SK-N-SH (cell line): Measurements from ENCODE around the gene APC2. TPM values are rescaled to one million over a fixed set of nuclear protein-coding genes. Genes with fewer than 3 reads are reported as not detected.

Experiments
- CTCF ChIA-PET: fragments of 300-600, 350-600 bp; formaldehyde crosslinking; extraction: SDS; loops from one replicate; lab custom pipeline; 2021; lab: Yijun Ruan, JAX
- POLR2A ChIA-PET: fragments of 350-600 bp; sonication (Branson Sonifier 250); formaldehyde crosslinking; extraction: SDS; loops from one replicate; lab custom pipeline; 2020; ENCODE audit warnings: antibody characterized with exemption, inconsistent platforms; lab: Yijun Ruan, JAX
- DNase-seq: peaks from one replicate; pipeline ENCODE4 v3.0.0; 2012
- H2AFZ ChIP-seq: fragments of 200-600 bp; sonication (generic); 2 replicates; pipeline ENCODE4 v1.8.1; 2016; ENCODE audit warnings: antibody characterized with exemption, mild to moderate bottlenecking, low read depth
- H3F3A ChIP-seq: fragments of 200-600 bp; sonication (generic); replicated peaks from 2 replicates; pipeline ENCODE3; 2016; ENCODE audit warnings: antibody characterized with exemption, mild to moderate bottlenecking; ENCODE audit not compliant: insufficient read depth
- H3K27ac ChIP-seq, 2 experiments: fragments of 200-500 bp in 1 of 2; fragments of 200-600 bp in 1 of 2; sonication (Bioruptor generic) in 1 of 2; sonication (generic), shearing (Covaris generic) in 1 of 2; 2 replicates each; pipeline versions ENCODE4 v1.5.1 to v1.6.1; 2014 to 2016; ENCODE audit warnings: low read depth in 2 of 2, inconsistent platforms in 1 of 2, low read length in 1 of 2, mild to moderate bottlenecking in 1 of 2, mixed read lengths in 1 of 2
- H3K27me3 ChIP-seq: fragments of 200-600 bp; sonication (generic), shearing (Covaris generic); 2 replicates; pipeline ENCODE4 v1.6.1; 2016; ENCODE audit warnings: mixed run types; ENCODE audit not compliant: insufficient read depth
- H3K36me3 ChIP-seq, 2 experiments: fragments of 200-500 bp in 1 of 2; fragments of 200-600 bp in 1 of 2; sonication (Bioruptor generic) in 1 of 2; sonication (generic) in 1 of 2; replicated peaks in 1 of 2; 2 replicates each; pipeline versions ENCODE3 to v1.5.1; 2014 to 2016; ENCODE audit warnings: low read length in 1 of 2, mild to moderate bottlenecking in 1 of 2; ENCODE audit not compliant: insufficient read depth in 2 of 2, control insufficient read depth in 1 of 2
- H3K4me1 ChIP-seq, 2 experiments: fragments of 200-500 bp in 1 of 2; fragments of 200-600 bp in 1 of 2; sonication (Bioruptor generic) in 1 of 2; sonication (generic), shearing (Covaris generic) in 1 of 2; 2 replicates each; pipeline versions ENCODE4 v1.5.1 to v1.6.1; 2014 to 2016; ENCODE audit warnings: low read depth in 1 of 2, low read length in 1 of 2, mixed run types in 1 of 2; ENCODE audit not compliant: insufficient read depth in 2 of 2, control insufficient read depth in 1 of 2
- H3K4me2 ChIP-seq: fragments of 200-600 bp; sonication (generic), shearing (Covaris generic); 2 replicates; pipeline ENCODE4 v1.6.1; 2017; ENCODE audit warnings: mixed run types
- H3K4me3 ChIP-seq, 2 experiments: fragments of 200-500 bp in 1 of 2; fragments of 200-600 bp in 1 of 2; sonication (Bioruptor generic) in 1 of 2; sonication (generic), shearing (Covaris generic) in 1 of 2; 2 replicates each; pipeline versions ENCODE4 v1.5.1 to v1.8.1; 2014 to 2016; ENCODE audit warnings: low read depth in 2 of 2, inconsistent platforms in 1 of 2, low read length in 1 of 2, mild to moderate bottlenecking in 1 of 2, mixed read lengths in 1 of 2, moderate library complexity in 1 of 2
- H3K79me2 ChIP-seq: fragments of 200-600 bp; sonication (generic); 2 replicates; pipeline ENCODE4 v1.8.1; 2017; ENCODE audit warnings: mild to moderate bottlenecking; ENCODE audit not compliant: insufficient read depth
- H3K9ac ChIP-seq: fragments of 200-600 bp; sonication (generic); 2 replicates; pipeline ENCODE4 v1.6.1; 2017; ENCODE audit warnings: mixed run types
- H3K9me2 ChIP-seq: fragments of 200-600 bp; sonication (generic); 2 replicates; pipeline ENCODE4 v1.6.1; 2017; ENCODE audit warnings: mixed run types
- H3K9me3 ChIP-seq: fragments of 200-600 bp; sonication (generic); 2 replicates; pipeline ENCODE4 v1.6.1; 2017; ENCODE audit warnings: mixed run types, mild to moderate bottlenecking, moderate library complexity
- H4K20me1 ChIP-seq: fragments of 200-600 bp; sonication (generic); 2 replicates; pipeline ENCODE4 v1.6.1; 2017; ENCODE audit warnings: mild to moderate bottlenecking, mixed run types; ENCODE audit not compliant: insufficient read depth
- CHD2 ChIP-seq: fragments of 150-350 bp; IDR thresholded peaks from 2 replicates; pipeline ENCODE4 v1.6.1; 2018; ENCODE audit warnings: low read length; ENCODE audit not compliant: partially characterized antibody
- CTCF ChIP-seq: fragments of 200-600 bp; sonication (generic); IDR thresholded peaks from 2 replicates; pipeline ENCODE4 v1.6.1; 2017; ENCODE audit warnings: antibody characterized with exemption, mild to moderate bottlenecking, moderate library complexity
- EP300 ChIP-seq, 2 experiments: IDR thresholded peaks; 2 replicates each; pipeline versions ENCODE4 v1.4.0 to v1.6.1; 2012; ENCODE audit warnings: borderline replicate concordance in 1 of 2, low read depth in 1 of 2, low read length in 1 of 2
- FOXM1 ChIP-seq: IDR thresholded peaks from 2 replicates; pipeline ENCODE4 v1.4.0; 2012; ENCODE audit warnings: low read depth, mild to moderate bottlenecking
- NFIC ChIP-seq: IDR thresholded peaks from 2 replicates; pipeline ENCODE4 v1.4.0; 2012; ENCODE audit warnings: borderline replicate concordance
- NRF1 ChIP-seq: IDR thresholded peaks from 2 replicates; pipeline ENCODE4 v1.6.1; 2012; ENCODE audit warnings: low read depth, mild to moderate bottlenecking, low read length
- RCOR1 ChIP-seq: fragments of 150-350 bp; IDR thresholded peaks from 2 replicates; pipeline ENCODE4 v1.6.1; 2017; ENCODE audit warnings: antibody characterized with exemption, low read length
- REST ChIP-seq: IDR thresholded peaks from 2 replicates; pipeline ENCODE4 v1.6.1; 2012; ENCODE audit warnings: mild to moderate bottlenecking, low read depth, low read length, moderate library complexity
- RFX5 ChIP-seq: IDR thresholded peaks from 2 replicates; pipeline ENCODE4 v1.6.1; 2012; ENCODE audit warnings: mild to moderate bottlenecking, improper control_type of control experiment, low read length
- SMC3 ChIP-seq: IDR thresholded peaks from 2 replicates; pipeline ENCODE4 v1.6.1; 2012; ENCODE audit warnings: low read depth, low read length, improper control_type of control experiment
- TCF12 ChIP-seq: IDR thresholded peaks from 2 replicates; pipeline ENCODE4 v1.4.0; 2012
- TEAD4 ChIP-seq: IDR thresholded peaks from 2 replicates; pipeline ENCODE4 v1.4.0; 2012; ENCODE audit warnings: mild to moderate bottlenecking, borderline replicate concordance; ENCODE audit not compliant: insufficient read depth
- USF1 ChIP-seq: IDR thresholded peaks from 2 replicates; pipeline ENCODE4 v1.4.0; 2012; ENCODE audit warnings: low read depth, borderline replicate concordance
- whole genome bisulfite sequencing: methylation state at CpG from one replicate; pipeline ENCODE4 v1.1.6; 2017; ENCODE audit warnings: low lambda C conversion rate; 5-methylcytosine and 5-hydroxymethylcytosine counted together
- polyA plus RNA-seq, 3 experiments: library from polyadenylated mRNA; depleted of rRNA; stranded (reverse); fragments of >200 nt; gene quantifications; 2 replicates each; pipeline ENCODE4 v1.2.3, GENCODE V29; 2012
- TF ChIP-seq, protein P1 (sequence below): fragments of 150-350 bp; IDR thresholded peaks from 2 replicates; pipeline ENCODE4 v1.6.1; 2016; ENCODE audit warnings: mild to moderate bottlenecking, low read depth, low read length
- TF ChIP-seq, protein P2 (sequence below): IDR thresholded peaks from 2 replicates; pipeline ENCODE4; 2012

Gene APC2
- polyA plus RNA-seq, 1 of the 3 experiments (the other 2 are of a cell fraction), result 1.3 TPM

GRCh38 chr19:1425902-1426301 lies 24.0 kb upstream of the APC2 start:
- Histone ChIP-seq H3K4me1 (no peaks in the 10 kb centered on the region; a peak in 1 of 4 replicates), H3K4me3 (no peak overlapping the region), H3K9ac (no peak overlapping the region), H2AFZ (no peak overlapping the region), H3K9me2 (no peaks in the 10 kb centered on the region), H3K79me2 (peaks cover 30% of the 10 kb centered on the region), H3K4me2 (no peak overlapping the region), H4K20me1 (peaks cover 29% of the 10 kb centered on the region; the same call in 1 of the 2 replicates), H3K9me3 (no peaks in the 10 kb centered on the region), H3K27ac (no peak overlapping the region), H3K36me3 (peaks cover 7 to 88% of the 10 kb centered on the region in 2 experiments), H3K27me3 (no peaks in the 10 kb centered on the region), H3F3A (no peaks in the 10 kb centered on the region)
- TF ChIP-seq FOXM1 (no peak), EP300 (IDR thresholded peaks at IDR 0.05; ENCODE audit: borderline replicate concordance in 1 of 2, low read depth in 1 of 2, low read length in 1 of 2) (no peak), TCF12 (no peak), REST (no peak), NRF1 (no peak), RFX5 (no peak), CHD2 (no peak), SMC3 (no peak), USF1 (no peak), CTCF (no peak), RCOR1 (no peak), TEAD4 (no peak), NFIC (no peak)
- TF ChIP-seq, protein P1, sequence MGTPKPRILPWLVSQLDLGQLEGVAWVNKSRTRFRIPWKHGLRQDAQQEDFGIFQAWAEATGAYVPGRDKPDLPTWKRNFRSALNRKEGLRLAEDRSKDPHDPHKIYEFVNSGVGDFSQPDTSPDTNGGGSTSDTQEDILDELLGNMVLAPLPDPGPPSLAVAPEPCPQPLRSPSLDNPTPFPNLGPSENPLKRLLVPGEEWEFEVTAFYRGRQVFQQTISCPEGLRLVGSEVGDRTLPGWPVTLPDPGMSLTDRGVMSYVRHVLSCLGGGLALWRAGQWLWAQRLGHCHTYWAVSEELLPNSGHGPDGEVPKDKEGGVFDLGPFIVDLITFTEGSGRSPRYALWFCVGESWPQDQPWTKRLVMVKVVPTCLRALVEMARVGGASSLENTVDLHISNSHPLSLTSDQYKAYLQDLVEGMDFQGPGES, result no peak
- TF ChIP-seq, protein P2, sequence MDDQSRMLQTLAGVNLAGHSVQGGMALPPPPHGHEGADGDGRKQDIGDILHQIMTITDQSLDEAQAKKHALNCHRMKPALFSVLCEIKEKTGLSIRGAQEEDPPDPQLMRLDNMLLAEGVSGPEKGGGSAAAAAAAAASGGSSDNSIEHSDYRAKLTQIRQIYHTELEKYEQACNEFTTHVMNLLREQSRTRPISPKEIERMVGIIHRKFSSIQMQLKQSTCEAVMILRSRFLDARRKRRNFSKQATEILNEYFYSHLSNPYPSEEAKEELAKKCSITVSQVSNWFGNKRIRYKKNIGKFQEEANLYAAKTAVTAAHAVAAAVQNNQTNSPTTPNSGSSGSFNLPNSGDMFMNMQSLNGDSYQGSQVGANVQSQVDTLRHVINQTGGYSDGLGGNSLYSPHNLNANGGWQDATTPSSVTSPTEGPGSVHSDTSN, result no peak
- no peak for DNase-seq
- CTCF ChIA-PET, result interaction anchor here (1.2 kb wide), 1 partner anchor 8 kb away, joined by 3 read pairs; no protein-coding TSS in a partner anchor
- POLR2A ChIA-PET, result no interaction called here
- WGBS, result 94% methylated on average over 13 of the region's 14 CpGs
